Stimulated activated CD8-positive, alpha-beta memory T cell treated with anti-CD3 and anti-CD28 coated beads, Interleukin-7, amount 100 ng/mL, for 4 hours (primary cell): ENCODE data around the gene NFIX.

ENCODE experiments used
- DNase-seq, 2 donors: peaks; one replicate each; pipeline ENCODE4 v3.0.0-alpha.2; 2020; ENCODE audit warnings: low read depth in 2 of 2

The NFIX gene

GRCh38 chr19:13037161-13037560 is 41.9 kb downstream of the NFIX start:
- DNase-seq, result no peak

GRCh38 chr19:13037731-13038130 is 42.5 kb downstream of the NFIX start:
- DNase-seq, result no peak

- no peak for DNase-seq
Measured at GRCh38 chr19:13038306-13039210, 43.3 kb downstream of the NFIX start.

- DNase-seq, result no peak
Measured at GRCh38 chr19:13039211-13039789, 44.0 kb downstream of the NFIX start.

GRCh38 chr19:13040232-13040947 is 45.1 kb downstream of the NFIX start:
- DNase-seq, result no peak

GRCh38 chr19:13040948-13041292 is 45.6 kb downstream of the NFIX start:
- no peak for DNase-seq

- no peak for DNase-seq
Measured at GRCh38 chr19:13042443-13043130, 47.3 kb downstream of the NFIX start.

- no peak for DNase-seq
Measured at GRCh38 chr19:13043285-13043684, 48.0 kb downstream of the NFIX start.

- DNase-seq, result peak; percentile 44 to 71
Measured at GRCh38 chr19:13044231-13044836, 49.1 kb downstream of the NFIX start.

GRCh38 chr19:13045812-13046211 is 50.5 kb downstream of the NFIX start:
- no peak for DNase-seq

GRCh38 chr19:13047374-13047773 is 52.1 kb downstream of the NFIX start:
- DNase-seq, result no peak

- DNase-seq, result no peak
Measured at GRCh38 chr19:13050274-13050673, 55.0 kb downstream of the NFIX start.

- DNase-seq, result no peak
Measured at GRCh38 chr19:13051557-13052165, 56.4 kb downstream of the NFIX start.

GRCh38 chr19:13052447-13053175 is 57.3 kb downstream of the NFIX start:
- no peak for DNase-seq

GRCh38 chr19:13053238-13053637 is 58.0 kb downstream of the NFIX start:
- DNase-seq, result no peak

- DNase-seq, result no peak
Measured at GRCh38 chr19:13053761-13054625, 58.7 kb downstream of the NFIX start.

- no peak for DNase-seq
Measured at GRCh38 chr19:13054626-13055212, 59.4 kb downstream of the NFIX start.

GRCh38 chr19:13055213-13056051 is 60.2 kb downstream of the NFIX start:
- DNase-seq, result no peak
